Measurements from ENCODE around the gene GFRA1.

The GFRA1 gene

DNA sequence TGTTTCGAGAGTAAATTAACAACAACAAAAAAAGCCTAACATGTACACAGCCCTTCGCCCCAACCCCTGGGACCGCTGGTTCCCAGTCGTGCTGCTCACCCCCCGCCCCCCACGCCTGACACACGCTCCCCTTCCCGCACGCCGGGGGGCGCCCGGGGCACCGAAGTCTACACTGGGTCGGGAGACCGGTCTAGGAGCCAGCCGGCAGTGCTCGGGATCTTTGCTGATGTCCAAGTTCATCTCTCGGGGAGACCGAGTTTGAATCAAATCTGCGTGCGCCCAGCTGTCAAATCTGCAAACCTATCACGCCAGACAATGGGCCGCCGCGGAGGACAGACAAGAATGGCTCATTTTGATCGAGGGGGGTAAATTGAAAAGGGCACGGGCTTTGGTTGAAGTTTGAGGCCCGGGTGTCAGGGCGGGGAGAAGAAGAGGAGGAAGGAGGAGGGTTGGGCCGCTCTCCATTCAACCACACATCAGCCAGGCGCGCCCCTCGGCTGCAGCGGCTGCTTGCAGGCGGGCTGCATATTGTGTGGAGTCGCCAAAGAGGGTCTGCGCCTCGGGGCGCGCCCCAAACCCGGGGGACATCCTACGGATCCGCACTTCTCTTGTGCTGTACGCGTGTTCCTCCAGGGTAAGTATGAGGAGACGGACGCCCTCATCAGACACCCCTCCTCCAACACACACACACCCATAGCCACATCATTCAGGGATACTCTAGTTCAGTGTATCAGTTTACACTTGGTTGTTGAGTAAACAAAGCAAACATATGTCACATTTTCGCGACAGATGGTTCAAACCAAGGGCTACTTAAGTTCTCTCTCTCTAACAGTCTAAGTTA lies 1.3 kb upstream of the GFRA1 start:
- DNase-seq (ENCODE audit: low read depth): no peak
- peak overlapping the region; percentile 62 for H3K4me3 ChIP-seq (ENCODE audit: low read depth, low read length)

DNA sequence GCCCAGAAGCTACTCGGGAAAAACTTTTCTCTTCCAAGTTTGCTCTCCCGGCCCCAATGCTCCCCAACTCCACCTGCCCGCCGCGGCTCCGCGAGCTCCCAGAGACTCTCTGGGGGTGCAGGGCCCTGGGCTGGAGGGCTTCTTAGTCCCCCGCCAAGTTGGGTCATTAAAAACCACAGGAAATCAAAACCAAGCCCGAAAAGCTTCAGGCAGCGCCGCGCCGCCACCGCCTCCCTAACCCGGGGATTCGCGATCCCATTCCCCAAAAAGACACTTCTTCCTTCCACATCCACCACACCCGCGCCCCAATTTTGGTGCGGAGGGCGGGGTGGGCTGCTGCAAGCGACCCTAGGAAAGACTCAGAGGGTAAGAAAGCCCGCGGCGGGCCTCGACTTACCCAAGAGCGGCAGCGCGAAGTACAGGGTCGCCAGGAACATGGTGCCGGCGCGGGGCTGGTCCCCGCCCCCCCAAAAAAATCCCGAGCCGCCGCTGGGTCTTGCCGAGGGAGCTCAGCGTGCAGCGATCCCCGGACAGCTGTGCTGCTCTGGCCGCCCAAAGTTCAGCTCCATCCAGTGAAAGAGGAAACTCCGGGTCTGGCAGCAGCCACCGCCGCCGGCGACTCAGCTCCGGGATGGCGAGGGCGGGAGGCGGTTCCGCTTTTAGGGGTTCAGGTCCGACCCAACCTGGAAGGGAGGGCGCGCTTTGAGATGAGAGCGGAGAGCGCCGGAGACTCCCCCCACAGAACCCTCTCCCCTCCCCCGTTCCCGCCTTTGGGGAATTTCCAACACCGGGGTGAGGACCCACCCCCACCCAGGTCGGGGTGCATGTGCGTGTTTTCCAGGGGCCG lies 1.2 kb downstream of the GFRA1 start:
- H3K4me3 ChIP-seq (ENCODE audit: low read depth, low read length): peak overlapping the region; percentile 62
- DNase-seq (ENCODE audit: low read depth): no peak

DNA sequence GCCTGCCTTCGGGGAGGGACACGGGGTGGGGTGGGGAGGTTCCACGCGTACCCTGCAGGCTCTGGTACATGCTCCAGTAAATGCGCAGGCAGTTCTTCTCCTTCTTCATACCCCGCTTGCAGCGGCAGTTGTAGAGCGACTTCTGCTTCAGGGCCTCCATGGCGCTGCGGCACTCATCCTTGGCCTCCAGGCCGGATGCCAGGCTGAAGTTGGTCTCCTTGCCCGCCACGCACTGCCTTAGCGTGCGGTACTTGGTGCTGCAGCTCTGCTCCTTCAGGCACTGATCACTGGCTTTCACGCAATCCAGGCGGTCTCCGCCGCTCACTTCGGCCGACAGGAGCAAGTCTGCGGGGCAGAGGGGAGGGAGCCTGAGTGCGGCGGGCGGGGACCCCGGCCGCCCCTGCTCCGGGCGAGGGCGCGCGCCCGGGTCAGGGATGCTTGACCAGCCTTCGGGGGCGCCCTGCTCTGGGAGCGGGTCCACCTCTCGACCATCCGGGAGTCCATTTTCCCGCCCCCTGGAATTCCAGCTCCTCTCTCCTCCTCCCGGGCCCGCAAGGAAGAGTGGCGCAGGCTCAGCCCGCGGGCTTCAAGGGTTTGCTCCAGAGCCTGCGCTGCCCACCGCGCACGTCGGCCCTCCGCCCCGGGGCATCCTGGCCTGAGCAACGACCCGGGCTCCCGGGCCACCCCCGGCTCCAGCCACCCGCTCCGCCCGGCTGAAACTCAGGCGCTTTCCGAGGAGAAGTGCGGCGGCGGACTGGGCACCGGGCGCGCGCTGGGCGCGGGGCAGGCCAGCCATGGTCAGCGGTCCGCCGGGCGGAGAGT lies 2.0 kb downstream of the GFRA1 start:
- no peak for DNase-seq (ENCODE audit: low read depth)
- peak overlapping the region; percentile 62 for H3K4me3 ChIP-seq (ENCODE audit: low read depth, low read length)

DNA sequence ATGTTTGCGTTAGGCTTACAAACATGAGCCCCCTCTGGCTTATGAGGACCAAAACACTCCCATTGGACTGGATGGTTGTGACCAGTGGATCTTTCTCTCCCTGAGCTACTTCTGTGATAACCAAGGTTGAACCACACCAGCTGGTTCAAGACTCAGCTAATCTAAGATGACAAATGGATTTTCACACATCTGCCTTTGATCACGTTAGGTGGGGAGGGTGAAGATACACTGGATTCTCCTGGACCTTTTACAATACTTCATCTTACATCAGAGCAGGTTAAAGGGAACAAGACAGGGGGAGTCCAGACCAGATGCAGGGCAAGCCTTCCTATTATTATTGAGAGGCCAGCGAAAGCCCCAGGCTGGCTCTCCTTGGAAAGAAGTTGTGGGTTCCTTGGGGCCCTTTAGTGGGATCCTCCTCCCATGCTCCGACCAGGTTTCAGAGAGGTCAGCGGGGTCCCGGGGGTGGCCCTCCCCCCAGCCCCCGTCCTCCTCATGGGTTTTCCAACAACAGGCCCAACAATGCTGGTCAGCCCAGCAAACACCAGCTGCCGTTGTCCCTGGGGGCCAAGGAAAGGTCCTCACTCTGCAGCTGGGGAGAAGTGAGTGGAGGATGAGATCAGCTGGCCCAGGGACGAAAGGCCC lies 2.8 kb downstream of the GFRA1 start:
- DNase-seq (ENCODE audit: low read depth): no peak
- no peak overlapping the region for H3K4me3 ChIP-seq (ENCODE audit: low read depth, low read length)

DNA sequence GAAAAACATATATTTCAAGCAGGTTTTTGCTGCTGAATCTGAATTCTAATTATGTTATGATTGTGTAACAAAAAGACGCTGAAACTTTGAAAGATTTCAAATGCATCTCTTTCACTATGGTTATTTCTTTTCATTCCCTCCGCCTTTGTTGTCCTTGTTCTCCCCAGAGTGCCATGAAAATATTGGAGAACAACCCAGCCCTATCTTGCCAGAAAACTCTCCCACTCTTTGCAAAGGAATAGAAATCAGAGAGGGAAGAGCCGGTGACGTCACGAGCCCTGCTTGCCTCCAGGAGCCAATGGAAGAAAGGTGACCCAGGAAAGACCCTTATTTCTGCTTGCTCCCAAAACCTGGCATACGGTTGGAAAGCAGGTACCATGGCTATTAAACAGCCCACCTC lies 3.4 kb downstream of the GFRA1 start:
- H3K4me3 ChIP-seq (ENCODE audit: low read depth, low read length): no peak overlapping the region
- no peak for DNase-seq (ENCODE audit: low read depth)

DNA sequence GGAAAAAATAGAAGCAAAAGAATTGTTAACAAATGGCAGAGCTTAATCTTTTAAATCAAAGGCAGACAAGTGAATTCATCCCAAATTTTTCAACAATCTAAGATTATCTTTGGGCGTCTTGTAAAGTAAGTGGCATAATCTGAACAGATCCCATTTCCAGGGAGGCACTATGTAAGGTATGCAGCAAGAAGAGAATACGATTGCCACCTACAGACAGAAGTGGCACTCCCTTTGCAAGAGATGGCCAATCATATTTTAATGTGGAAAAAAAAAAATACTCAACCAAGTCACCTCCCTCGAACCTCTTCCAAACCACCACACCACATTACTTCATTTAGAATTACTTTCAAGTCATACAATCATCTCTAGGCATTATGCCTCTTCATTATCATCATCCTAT lies 4.0 kb downstream of the GFRA1 start:
- no peak overlapping the region for H3K4me3 ChIP-seq (ENCODE audit: low read depth, low read length)
- DNase-seq (ENCODE audit: low read depth): no peak

DNA sequence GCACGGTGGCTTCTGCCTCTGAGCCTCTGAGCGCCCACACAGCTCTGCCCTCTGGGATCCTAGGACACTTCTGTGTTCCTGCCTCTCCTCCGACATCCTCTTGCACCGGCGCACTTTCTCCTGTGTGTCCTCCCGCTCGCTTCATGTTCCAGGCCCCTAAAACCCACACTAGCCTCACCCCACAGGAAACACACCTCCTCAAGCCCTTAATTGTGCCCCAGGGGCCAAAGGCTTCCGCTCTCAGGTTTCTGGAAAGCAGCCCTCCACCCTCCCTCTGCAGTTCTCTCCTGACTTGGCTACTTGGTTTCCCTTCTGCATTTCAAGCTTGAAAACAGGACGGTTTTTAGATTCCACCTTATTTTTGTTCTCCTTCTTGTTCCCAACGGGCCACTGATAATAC lies 7.3 kb downstream of the GFRA1 start:
- DNase-seq (ENCODE audit: low read depth): no peak

DNA sequence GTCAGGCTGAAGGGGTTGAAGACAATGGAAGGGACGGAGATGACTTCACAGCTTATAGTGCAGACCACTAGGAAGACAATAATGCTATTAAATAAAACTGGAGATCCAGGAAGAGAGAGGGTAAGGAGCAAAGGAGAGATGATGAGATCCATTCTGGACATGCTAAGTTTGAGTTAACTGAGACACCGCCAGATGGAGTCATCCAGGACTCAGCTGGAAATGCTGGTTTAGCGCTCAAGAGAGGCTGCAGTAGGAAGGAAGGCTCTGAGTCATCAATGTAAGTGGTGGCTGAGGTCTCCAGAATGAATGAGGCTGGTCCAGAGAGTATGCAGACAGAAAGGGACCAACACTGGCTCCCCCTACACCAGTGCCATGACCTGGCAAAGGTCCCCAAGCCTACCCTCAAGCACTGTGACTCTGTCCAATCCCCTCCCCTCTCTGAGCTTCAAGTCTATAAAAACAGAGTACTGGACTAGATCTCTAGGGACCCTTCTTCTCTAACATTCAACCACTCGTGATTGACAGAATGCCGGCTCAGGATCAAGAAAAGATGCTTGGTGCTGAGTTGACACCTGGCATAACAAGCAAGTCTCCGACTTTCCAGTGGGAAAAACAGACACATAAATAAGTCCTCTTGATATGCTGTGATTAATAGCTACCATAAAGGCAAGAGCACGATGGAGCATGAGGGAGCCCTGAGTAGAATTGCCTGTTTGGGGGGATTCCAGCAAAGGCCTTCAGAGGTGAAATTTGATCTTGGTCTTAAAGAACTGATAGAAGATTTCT lies 8.9 kb downstream of the GFRA1 start:
- H3K4me3 ChIP-seq (ENCODE audit: low read depth, low read length): no peak overlapping the region
- DNase-seq (ENCODE audit: low read depth): no peak

More for the DNA sequence above, 7.3 kb downstream of the GFRA1 start:
- H3K4me3 ChIP-seq (ENCODE audit: low read depth, low read length): no peak overlapping the region

DNA sequence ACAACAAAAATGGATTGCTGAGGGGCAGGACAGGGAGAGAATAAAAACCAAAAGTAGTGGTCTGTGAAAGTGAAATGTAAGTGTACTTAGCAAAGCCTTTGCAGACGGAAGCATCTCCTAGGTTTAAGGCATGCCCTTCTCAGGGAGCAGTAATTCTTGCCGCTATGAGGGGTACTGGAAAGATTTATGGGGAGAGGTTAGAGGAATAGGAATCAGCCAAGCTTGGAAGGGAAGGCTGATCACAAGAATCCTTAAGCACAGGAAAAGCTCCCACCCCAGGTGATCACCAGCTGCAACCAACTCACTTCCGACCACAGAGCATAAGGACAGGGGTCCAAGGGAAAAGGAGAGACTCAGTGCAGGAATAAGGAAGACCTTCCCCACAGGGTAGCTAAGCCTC lies 10.3 kb downstream of the GFRA1 start:
- DNase-seq (ENCODE audit: low read depth): no peak
- H3K4me3 ChIP-seq (ENCODE audit: low read depth, low read length): no peak overlapping the region

DNA sequence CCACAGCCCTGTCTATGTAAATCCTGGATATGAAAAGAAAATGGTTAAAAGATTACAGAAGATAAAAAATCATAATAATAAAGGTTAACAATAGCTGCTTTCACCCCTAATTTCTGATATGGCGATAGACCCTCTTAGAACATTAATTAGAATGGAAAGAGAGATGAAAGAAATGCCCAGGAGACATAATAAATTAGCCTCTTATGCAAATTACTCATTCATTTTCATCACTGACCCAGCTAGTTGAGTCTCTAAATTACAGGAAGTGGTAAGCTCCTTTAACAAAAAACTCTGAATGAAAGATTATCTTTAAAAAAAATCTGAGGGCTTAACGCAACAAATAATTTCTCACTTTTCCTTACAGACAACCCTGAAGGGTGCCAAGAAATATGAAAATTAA lies 12.4 kb downstream of the GFRA1 start:
- no peak overlapping the region for H3K4me3 ChIP-seq (ENCODE audit: low read depth, low read length)
- no peak for DNase-seq (ENCODE audit: low read depth)

DNA sequence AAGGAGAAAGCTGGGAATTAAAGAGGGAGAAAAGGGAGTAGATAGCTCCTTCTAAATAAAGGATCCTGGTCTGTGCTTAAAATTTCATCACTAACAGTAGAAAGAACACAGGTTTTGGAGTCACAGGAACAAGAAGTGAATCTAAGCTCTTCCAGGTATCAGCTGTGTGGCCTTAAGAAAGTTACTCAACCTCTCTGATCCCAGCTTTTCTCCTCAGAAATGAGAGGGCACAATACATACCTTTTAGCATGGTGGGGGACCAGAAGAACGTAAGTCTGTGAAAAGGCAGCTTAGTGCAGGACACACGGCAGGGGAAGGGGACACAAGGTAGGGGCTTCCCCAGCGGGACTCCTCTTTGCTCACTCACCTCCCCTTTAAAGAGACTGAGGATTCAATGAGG lies 13.4 kb downstream of the GFRA1 start:
- H3K4me3 ChIP-seq (ENCODE audit: low read depth, low read length): no peak overlapping the region
- DNase-seq (ENCODE audit: low read depth): no peak

DNA sequence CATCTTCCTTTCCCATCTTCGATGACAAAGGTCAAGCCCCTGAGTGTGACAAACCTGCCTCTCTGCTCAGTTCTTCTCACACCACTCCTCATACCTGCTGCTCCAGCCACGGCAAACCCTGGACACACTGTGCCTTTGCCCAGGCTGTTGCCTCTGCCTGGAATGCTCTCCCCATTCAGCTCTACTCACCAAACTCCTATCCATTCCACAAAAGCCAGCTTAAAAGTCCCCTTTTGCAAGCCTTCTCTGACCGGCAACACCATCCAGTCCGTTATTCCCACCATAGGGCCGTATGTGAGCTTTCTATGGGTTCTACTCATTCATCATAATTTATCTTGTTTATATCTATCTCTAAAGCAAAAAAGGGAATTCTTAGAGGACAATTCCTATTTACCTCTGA lies 15.2 kb downstream of the GFRA1 start:
- DNase-seq (ENCODE audit: low read depth): no peak
- H3K4me3 ChIP-seq (ENCODE audit: low read depth, low read length): no peak overlapping the region

DNA sequence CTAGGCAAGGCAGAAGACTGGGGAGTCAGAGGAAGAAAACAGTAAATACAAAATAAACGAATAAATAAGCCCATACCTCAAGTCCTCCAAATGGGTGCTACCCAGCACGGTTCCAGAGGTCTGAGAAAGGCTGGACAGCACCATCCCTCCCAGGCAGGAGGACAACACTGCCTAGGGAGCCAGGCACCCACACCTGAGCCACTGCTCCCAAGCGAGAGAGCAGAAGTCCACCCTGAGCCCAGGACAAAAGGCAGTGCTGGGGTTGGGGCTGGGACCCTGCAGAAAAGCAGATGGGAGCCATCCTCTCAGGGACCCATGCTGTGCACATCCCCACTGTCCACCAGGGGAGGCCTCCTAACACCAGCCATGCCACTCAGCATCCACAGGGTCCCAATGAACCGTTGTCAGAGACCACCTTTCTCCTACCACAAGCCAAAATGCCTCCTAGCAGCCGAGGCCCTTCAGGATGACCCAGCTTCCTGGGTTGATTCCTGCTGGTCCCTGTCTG lies 16.2 kb downstream of the GFRA1 start:
- no peak overlapping the region for H3K4me3 ChIP-seq (ENCODE audit: low read depth, low read length)
- DNase-seq (ENCODE audit: low read depth): no peak

DNA sequence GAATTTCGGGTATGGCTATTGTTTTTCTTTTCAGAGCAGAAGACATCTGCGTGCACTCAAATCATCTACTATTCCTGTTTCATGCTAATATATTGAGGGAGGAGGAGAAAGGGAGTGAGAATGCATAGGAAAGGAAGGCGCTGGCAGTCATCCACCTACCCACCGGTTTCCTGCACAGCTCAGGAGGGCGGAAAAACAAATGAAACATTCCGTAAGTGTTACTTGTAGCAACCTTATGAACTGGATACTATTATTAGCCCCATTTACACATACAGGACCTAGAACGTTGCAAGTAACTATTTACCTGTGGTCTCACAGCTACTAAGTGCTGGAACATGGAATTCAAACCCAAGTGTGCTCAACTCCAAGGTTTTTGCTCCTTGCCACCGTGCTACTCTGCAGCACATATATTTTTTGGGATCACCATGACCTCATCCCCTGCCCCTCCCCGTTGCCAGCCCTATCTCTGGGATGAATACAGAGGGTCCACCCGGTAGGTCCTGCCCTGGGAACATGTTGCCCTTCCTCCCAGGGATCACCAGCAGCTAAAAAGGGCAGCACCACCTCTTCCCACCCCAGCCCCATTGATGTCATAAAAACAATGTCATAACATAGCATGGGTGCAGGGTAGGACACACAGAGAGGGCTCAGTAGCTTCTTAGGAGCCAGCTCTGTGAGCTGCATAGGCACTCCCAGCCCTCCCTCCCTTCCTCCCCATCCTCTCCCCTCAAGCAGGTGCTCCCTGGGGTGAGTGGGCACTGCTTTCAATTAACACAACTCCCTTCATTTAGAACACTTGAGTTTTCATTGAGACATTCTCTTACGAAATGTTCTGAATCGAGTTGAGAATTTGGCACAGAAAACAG lies 16.9 kb downstream of the GFRA1 start:
- DNase-seq (ENCODE audit: low read depth): no peak
- no peak overlapping the region for H3K4me3 ChIP-seq (ENCODE audit: low read depth, low read length)

DNA sequence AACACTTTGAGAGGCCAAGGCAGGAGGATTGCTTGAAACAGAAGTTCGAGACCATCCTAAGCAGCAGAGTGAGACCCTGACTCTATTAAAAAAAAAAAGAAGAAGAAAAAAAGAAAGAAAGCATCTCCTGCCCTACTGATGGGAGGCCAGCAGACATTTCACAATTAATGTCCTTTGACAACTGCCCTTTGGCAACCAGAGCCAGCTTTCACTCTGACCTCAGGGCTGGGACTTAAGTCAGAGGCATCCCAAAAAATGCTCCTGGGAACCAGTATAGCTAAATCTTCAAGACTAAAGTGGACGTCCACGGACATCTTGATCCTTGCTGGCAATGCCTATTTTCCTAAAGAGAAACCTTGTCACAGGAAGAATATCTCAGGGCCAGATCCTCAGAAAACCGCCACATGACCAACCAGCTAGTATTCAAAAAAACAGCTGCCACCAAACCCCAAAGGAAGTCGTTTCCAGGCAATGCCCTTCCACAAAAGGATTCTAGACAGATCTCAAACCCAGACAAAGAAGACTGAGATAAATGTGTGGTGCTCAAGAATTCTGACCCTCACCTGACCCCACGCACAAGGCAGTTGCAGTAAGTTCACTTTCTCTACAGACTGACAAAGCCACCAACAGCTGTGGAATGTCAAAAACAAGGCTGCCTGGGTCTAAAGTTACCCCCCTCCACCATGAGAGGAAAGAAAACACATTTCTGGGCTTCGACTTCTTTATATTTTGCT lies 18.4 kb downstream of the GFRA1 start:
- DNase-seq (ENCODE audit: low read depth): peak; percentile 52
- H3K4me3 ChIP-seq (ENCODE audit: low read depth, low read length): no peak overlapping the region

DNA sequence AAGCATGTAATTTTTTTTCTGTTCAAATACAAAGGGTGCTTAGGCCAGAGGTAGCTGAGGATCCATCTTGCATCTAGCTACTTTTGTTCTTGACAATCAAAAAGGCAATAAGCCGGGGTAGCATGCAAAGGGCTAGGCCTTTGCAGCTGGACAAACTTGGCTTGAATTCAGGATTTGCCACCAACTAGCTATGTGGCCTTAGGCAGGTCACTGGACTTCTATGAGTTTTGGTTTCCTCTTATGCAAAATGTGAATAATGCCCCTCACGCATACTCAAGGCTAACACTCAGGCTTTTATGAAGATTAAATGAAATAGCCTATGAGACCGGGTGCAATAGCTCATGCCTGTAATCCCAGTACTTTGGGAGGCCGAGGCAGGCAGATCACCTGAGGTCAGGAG lies 19.3 kb downstream of the GFRA1 start:
- DNase-seq (ENCODE audit: low read depth): no peak
- no peak overlapping the region for H3K4me3 ChIP-seq (ENCODE audit: low read depth, low read length)

Data from skeletal muscle cell (primary cell).